ENCODE results near the gene TECTA.

- TF ChIP-seq CTCF (IDR thresholded peaks at IDR 0.05; ENCODE audit: low read length), result no peak
- TF ChIP-seq EZH2 (optimal IDR thresholded peaks at IDR 0.05; ENCODE audit: low read depth, low read length), result no peak
- TF ChIP-seq EZH2phosphoT487 (IDR thresholded peaks at IDR 0.05; ENCODE audit: low read length), result no peak
Observed at GRCh38 chr11:121143921-121144320, 42.9 kb downstream of the TECTA start.

Measured in MM.1S (cell line).